ENCODE measurements around the gene MCTP1.

DNA sequence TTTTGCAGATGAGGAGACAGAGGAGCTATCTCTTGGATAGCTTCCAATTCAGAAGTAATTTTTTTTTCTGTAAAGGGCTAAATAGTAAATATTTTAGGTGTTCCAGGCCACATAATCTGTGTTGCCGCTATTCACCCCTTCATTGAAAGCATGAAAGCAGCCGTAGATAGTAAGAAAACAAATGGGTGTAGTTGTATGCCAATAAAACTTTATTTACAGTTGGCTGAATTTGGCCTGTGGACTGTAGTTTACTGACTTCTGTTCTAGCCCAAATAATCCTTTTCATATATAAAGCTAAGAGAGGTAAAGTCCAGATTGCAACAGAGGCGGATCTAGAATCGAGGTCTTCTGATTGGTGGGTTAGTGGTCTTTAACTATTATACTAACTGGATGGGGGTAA, 537.5 kb downstream of the MCTP1 start:
- TF ChIP-seq CTCF (IDR thresholded peaks at IDR 0.05) (no peak), ZFX (IDR thresholded peaks at IDR 0.05; ENCODE audit: borderline replicate concordance) (no peak)
